WERI-Rb-1 (cell line): ENCODE measurements around the gene TMEM254.

Experiments used
- DNase-seq: peaks from one replicate; pipeline ENCODE4 v3.0.0-alpha.2; 2020
- H3K27ac ChIP-seq: fragments of 250-450 bp; sonication (Bioruptor Pico); 2 replicates; pipeline ENCODE4 v1.5.1; 2020; ENCODE audit warnings: mild to moderate bottlenecking, moderate library complexity
- H3K27me3 ChIP-seq: fragments of 250-450 bp; sonication (Bioruptor Pico); 2 replicates; pipeline ENCODE4 v1.5.1; 2021; ENCODE audit warnings: mild to moderate bottlenecking, low read depth, moderate library complexity; ENCODE audit not compliant: insufficient read depth, severe bottlenecking
- H3K36me3 ChIP-seq: fragments of 250-450 bp; sonication (Bioruptor Pico); 2 replicates; pipeline ENCODE4 v1.5.1; 2020; ENCODE audit warnings: mild to moderate bottlenecking, moderate library complexity
- H3K4me3 ChIP-seq: 2 replicates; pipeline ENCODE4 v1.5.1; 2011; ENCODE audit warnings: low read depth, mild to moderate bottlenecking, control low read depth, low read length
- H3K9me3 ChIP-seq: fragments of 250-450 bp; sonication (Bioruptor Pico); 2 replicates; pipeline ENCODE4 v1.5.1; 2021; ENCODE audit warnings: mild to moderate bottlenecking, moderate library complexity; ENCODE audit not compliant: severe bottlenecking
- CTCF ChIP-seq: IDR thresholded peaks from 2 replicates; pipeline ENCODE4 v1.5.1; 2011; ENCODE audit warnings: low read depth, mild to moderate bottlenecking, control low read depth, inconsistent platforms, low read length

Gene TMEM254

DNA sequence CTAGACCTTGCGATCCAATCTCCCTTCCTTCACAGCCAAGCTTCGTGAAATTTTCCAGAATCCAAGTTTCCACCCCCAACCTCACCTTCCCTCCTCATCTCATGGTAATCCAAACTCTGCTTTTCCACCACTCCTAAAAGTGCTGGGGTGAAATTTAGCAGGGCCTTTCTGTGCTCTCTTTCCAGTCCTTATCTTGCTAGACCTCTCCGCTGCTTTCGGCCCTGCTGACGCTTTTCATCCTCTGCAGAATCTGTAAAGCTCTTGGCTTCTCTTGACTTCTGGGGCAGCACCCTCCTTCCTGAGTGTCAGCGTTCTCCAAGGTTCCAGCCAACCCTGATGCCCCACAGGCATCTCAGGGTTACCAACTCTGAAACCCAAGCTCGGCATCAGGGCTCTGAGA lies 61.8 kb downstream of the TMEM254 start:
- no peak for DNase-seq
- Histone ChIP-seq H3K36me3 (no peaks in the 10 kb centered on the region), H3K9me3 (no peaks in the 10 kb centered on the region), H3K4me3 (no peak overlapping the region), H3K27ac (no peak overlapping the region), H3K27me3 (no peaks in the 10 kb centered on the region)
- no peak for TF ChIP-seq CTCF

GRCh38 chr10:80141696-80142460 lies 63.4 kb downstream of the TMEM254 start:
- H3K9me3 ChIP-seq = no peaks in the 10 kb centered on the region
- TF ChIP-seq CTCF = no peak
- no peaks in the 10 kb centered on the region for H3K36me3 ChIP-seq
- no peaks in the 10 kb centered on the region for H3K27me3 ChIP-seq
- no peak overlapping the region for H3K27ac ChIP-seq
- no peak overlapping the region for H3K4me3 ChIP-seq
- no peak for DNase-seq
